ENCODE results near the gene KRT84. TPM values are rescaled to one million over a fixed set of nuclear protein-coding genes. Genes with fewer than 3 reads are reported as not detected.
A peak's percentile ranks its signal among the peaks of the same experiment; 100 is the strongest.

Gene KRT84
- total and polyA plus RNA-seq, 10 of the 15 experiments (the other 5 are each of a cell fraction or from before 2014, with no cell fraction given), result not detected

GRCh38 chr12:52346593-52346992, 38.9 kb downstream of the KRT84 start:
- Histone ChIP-seq H3K79me2 (ENCODE audit: control insufficient read depth, insufficient read depth, low read length) (no peaks in the 10 kb centered on the region), H2AFZ (ENCODE audit: control insufficient read depth, low read depth, low read length) (no peak overlapping the region), H3K4me1 (ENCODE audit: control insufficient read depth, insufficient read depth, low read length) (no peaks in the 10 kb centered on the region), H3K9me3 (replicated peaks; ENCODE audit: control insufficient read depth, insufficient read depth, low read length) (no peaks in the 10 kb centered on the region), H3K9ac (ENCODE audit: control insufficient read depth, insufficient read depth, low read length) (no peak overlapping the region), H3K36me3 (ENCODE audit: control insufficient read depth in 2 of 2, insufficient read depth in 2 of 2, low read length in 1 of 2) (no peaks in the 10 kb centered on the region), H3K27ac (ENCODE audit: control insufficient read depth, insufficient read depth) (no peak overlapping the region), H3K27me3 (replicated peaks in 1 of 2; ENCODE audit: control insufficient read depth in 2 of 2, insufficient read depth in 2 of 2, low read length in 1 of 2) (no peaks in the 10 kb centered on the region; a peak in 1 of 4 replicates), H3K4me3 (no peak overlapping the region), H3K4me2 (ENCODE audit: control insufficient read depth, insufficient read depth) (no peak overlapping the region), H4K20me1 (ENCODE audit: control insufficient read depth, insufficient read depth) (no peaks in the 10 kb centered on the region)
- in situ Hi-C loops (cut with MboI), result no loop called here
- intact Hi-C loops (cut with micrococcal nuclease; ENCODE audit: unreplicated experiment), result no loop called here
- ATAC-seq, result peak; percentile 84
- WGBS (ENCODE audit: insufficient coverage, insufficient replicate concordance, low lambda C conversion rate, missing lambda C conversion rate), result 8% methylated on average over 4 of the region's 4 CpGs
- POLR2A ChIA-PET, result interaction anchor here (1.2 kb wide), 1 partner anchor 10 kb away, joined by 3 read pairs; no protein-coding TSS in a partner anchor
- CTCF ChIA-PET, result interaction anchor here (1.0 kb wide), 1 partner anchor 10 kb away, joined by 3 read pairs; no protein-coding TSS in a partner anchor
- RAD21 ChIA-PET (ENCODE audit: unreplicated experiment), result no interaction called here
- BruUV-seq (replicated peaks), result no TSS peak
- DNase-seq (ENCODE audit: low read depth, low spot score), result peak; percentile 16
- no peak for TF ChIP-seq SREBF1 (IDR thresholded peaks at IDR 0.05; ENCODE audit: low read length)
- 0 out of 2 replicates have a peak, but pooled peaks have one; percentile 20 for TF ChIP-seq MTA2 (IDR thresholded peaks at IDR 0.05; ENCODE audit: low read depth)
- no peak for TF ChIP-seq RCOR1 (conservative IDR thresholded peaks at IDR 0.05; ENCODE audit: low read depth, low read length)
- no peak for TF ChIP-seq KAT2A (conservative IDR thresholded peaks at IDR 0.05; ENCODE audit: control insufficient read depth, low read depth, low read length)
- TF ChIP-seq, protein P1, sequence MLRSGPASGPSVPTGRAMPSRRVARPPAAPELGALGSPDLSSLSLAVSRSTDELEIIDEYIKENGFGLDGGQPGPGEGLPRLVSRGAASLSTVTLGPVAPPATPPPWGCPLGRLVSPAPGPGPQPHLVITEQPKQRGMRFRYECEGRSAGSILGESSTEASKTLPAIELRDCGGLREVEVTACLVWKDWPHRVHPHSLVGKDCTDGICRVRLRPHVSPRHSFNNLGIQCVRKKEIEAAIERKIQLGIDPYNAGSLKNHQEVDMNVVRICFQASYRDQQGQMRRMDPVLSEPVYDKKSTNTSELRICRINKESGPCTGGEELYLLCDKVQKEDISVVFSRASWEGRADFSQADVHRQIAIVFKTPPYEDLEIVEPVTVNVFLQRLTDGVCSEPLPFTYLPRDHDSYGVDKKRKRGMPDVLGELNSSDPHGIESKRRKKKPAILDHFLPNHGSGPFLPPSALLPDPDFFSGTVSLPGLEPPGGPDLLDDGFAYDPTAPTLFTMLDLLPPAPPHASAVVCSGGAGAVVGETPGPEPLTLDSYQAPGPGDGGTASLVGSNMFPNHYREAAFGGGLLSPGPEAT (IDR thresholded peaks at IDR 0.05; ENCODE audit: low read depth), result 0 out of 2 replicates have a peak, but pooled peaks have one; percentile 13
- no peak for TF ChIP-seq SMARCA5 (IDR thresholded peaks at IDR 0.05)
- no peak for TF ChIP-seq POLR2AphosphoS2 (IDR thresholded peaks at IDR 0.05; ENCODE audit: low read depth, low read length)
- TF ChIP-seq MYB (IDR thresholded peaks at IDR 0.05; ENCODE audit: borderline replicate concordance, low read depth, low read length), result no peak
- TF ChIP-seq SMAD5 (IDR thresholded peaks at IDR 0.05; ENCODE audit: low read depth), result no peak
- no peak for TF ChIP-seq ZZZ3 (IDR thresholded peaks at IDR 0.05; ENCODE audit: control insufficient read depth, insufficient read length, low read depth)
- peak; percentile 80 for TF ChIP-seq MEF2B (IDR thresholded peaks at IDR 0.05; ENCODE audit: partially characterized antibody, poor library complexity, severe bottlenecking)
- no peak for TF ChIP-seq SIX5 (IDR thresholded peaks at IDR 0.05; ENCODE audit: low read depth, low read length, severe bottlenecking)
- TF ChIP-seq, protein P2, sequence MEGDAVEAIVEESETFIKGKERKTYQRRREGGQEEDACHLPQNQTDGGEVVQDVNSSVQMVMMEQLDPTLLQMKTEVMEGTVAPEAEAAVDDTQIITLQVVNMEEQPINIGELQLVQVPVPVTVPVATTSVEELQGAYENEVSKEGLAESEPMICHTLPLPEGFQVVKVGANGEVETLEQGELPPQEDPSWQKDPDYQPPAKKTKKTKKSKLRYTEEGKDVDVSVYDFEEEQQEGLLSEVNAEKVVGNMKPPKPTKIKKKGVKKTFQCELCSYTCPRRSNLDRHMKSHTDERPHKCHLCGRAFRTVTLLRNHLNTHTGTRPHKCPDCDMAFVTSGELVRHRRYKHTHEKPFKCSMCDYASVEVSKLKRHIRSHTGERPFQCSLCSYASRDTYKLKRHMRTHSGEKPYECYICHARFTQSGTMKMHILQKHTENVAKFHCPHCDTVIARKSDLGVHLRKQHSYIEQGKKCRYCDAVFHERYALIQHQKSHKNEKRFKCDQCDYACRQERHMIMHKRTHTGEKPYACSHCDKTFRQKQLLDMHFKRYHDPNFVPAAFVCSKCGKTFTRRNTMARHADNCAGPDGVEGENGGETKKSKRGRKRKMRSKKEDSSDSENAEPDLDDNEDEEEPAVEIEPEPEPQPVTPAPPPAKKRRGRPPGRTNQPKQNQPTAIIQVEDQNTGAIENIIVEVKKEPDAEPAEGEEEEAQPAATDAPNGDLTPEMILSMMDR (IDR thresholded peaks at IDR 0.05 in 2 of 3, conservative IDR thresholded peaks at IDR 0.05 in 1 of 3; ENCODE audit: control insufficient read depth in 2 of 3, extremely low read depth in 1 of 3, insufficient read depth in 1 of 3, low read depth in 3 of 3, low read length in 3 of 3), result no peak
- peak in 1 of 2 experiments; percentile 10; a peak in 1 of 4 replicates for TF ChIP-seq BHLHE40 (IDR thresholded peaks at IDR 0.05; ENCODE audit: borderline replicate concordance in 1 of 2, low read depth in 2 of 2, low read length in 1 of 2)
- no peak for TF ChIP-seq TARDBP (IDR thresholded peaks at IDR 0.05; ENCODE audit: borderline replicate concordance)
- TF ChIP-seq, protein P3, sequence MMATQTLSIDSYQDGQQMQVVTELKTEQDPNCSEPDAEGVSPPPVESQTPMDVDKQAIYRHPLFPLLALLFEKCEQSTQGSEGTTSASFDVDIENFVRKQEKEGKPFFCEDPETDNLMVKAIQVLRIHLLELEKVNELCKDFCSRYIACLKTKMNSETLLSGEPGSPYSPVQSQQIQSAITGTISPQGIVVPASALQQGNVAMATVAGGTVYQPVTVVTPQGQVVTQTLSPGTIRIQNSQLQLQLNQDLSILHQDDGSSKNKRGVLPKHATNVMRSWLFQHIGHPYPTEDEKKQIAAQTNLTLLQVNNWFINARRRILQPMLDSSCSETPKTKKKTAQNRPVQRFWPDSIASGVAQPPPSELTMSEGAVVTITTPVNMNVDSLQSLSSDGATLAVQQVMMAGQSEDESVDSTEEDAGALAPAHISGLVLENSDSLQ (IDR thresholded peaks at IDR 0.05), result no peak
- no peak for FAIRE-seq
- SMC1A ChIA-PET (ENCODE audit: uncharacterized antibody, unreplicated experiment), result interaction anchor here (0.7 kb wide), 1 partner anchor 103 kb away, joined by 3 read pairs; no protein-coding TSS in a partner anchor

Measured in GM12878 (cell line).